NCI-H2107 (cell line): ENCODE measurements around the gene CD28.
"Not testable (repeated sequence)": the region's sequence is repeated elsewhere in the genome, so short reads cannot be mapped to it uniquely, and the experiment has no call there.

Experiments used
- DNase-seq: peaks from one replicate; lab custom pipeline; 2025; lab: John Stamatoyannopoulos, UW

CD28 gene

DNA sequence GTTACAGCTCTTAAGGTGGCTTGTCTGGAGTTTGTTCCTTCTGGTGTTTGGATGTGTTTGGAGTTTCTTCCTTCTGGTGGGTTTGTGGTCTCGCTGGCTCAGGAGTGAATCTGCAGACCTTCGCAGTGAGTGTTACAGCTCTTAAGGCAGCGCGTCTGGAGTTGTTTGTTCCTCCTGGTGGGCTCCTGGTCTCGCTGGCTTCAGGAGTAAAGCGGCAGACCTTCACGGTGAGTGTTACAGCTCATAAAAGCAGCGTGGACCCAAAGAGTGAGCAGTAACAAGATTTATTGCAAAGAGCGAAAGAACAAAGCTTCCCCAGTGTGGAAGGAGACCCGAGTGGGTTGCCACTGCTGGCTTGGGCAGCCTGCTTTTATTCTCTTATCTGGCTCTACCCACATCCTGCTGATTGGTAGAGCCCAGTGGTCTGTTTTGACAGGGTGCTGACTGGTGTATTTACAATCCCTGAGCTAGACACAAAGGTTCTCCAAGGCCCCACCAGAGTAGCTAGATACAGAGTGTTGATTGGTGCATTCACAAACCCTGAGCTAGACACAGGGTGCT lies 78.4 kb downstream of the CD28 start:
- not testable (repeated sequence) for DNase-seq

DNA sequence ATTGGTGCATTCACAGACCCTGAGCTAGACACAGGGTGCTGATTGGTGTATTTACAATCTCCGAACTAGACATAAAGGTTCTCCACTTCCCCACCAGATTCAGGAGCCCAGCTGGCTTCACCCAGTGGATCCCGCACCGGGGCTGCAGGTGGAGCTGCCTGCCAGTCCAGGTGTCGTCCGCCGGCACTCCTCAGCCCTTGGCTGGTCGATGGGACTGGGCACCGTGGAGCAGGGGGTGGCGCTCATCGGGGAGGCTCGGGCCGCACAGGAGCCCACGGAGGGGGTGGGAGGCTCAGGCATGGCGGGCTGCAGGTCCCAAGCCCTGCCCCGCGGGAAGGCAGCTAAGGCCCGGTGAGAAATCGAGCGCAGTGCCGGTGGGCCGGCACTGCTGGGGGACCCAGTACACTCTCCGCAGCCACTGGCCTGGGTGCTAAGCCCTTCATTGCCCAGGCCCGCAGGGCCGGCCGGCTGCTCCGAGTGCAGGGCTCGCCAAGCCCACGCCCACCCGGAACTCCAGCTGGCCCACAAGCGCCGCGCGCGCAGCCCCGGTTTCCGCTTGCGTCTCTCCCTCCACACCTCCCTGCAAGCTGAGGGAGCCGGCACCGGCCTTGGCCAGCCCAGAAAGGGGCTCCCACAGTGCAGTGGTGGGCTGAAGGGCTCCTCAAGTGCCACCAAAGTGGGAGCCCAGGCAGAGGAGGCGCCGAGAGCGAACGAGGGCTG lies 79.1 kb downstream of the CD28 start:
- DNase-seq, result not testable (repeated sequence)

DNA sequence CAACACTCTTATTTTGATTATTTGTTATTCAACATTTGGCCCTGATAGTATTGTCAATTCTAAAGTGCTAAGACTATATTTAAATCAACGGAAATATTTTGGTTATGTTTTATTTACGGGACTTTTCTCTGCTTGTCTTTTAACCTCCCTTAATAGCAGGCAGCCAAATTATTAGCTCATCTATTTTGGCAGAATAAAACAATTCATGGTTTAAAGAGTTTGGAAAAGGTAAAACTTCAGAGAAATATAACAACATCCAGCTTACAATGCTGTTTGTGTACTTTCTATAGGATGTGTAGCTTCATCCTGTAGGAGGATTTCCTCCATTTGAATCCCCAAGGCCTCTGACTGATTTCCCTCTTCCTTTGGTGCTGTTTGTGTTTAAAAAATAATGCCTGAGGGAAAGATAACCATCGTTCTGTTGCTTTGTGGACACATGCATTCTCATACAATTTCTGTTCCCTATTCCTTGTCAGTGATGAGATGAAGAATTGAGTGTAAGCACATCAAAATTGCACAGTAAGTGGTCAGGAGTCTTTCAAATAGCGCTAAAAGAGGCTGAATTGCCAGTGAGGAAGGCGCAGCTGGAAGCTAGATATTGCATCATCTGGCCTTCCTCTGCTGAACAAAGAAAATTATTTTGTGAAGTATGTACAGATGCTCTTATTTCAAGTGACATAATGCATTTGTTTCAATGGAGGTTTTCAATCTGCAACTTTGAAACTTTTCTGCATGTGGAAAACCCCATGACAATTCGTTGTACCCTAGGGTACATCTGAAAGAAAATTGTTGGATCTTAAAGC lies 80.3 kb downstream of the CD28 start:
- DNase-seq, result peak; percentile 24

DNA sequence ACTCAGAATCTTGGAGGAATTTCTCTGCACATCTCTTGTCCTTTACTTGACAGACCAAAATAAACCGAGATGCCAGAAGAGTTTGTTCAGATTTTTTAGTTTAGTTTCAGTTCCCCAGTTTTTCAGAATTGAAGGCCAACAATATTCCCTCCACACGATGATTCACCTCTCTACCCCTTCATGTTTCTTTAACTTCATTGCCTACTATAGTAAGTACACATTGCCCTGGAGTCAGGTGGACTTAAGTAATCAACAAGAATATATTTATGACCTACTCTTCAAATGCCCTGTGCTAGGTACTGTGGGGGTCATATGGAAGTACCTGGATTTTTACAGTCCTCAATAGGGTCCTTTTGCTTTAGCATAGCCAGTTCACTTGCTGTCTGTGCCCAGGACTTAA lies 81.5 kb downstream of the CD28 start:
- no peak for DNase-seq
